Natural killer cell (primary cell): Measurements from ENCODE around the gene ZNF644. TPM values are rescaled to one million over a fixed set of nuclear protein-coding genes. Genes with fewer than 3 reads are reported as not detected.

Experiments
- ATAC-seq, 3 donors: fragments of 150-1000 bp in 2 of 3; fragments of 200-7000 bp in 1 of 3; cut with Tn5 transposase; 1 replicate in 1 of 3; 2 replicates in 2 of 3; pipeline ENCODE4 v1.10.0; 2021; ENCODE audit warnings: mild to moderate bottlenecking in 2 of 3, moderate library complexity in 2 of 3
- DNase-seq, 2 donors: peaks; one replicate each; pipeline versions ENCODE4 v3.0.0 to v3.0.0-alpha.2; 2013 to 2021; ENCODE audit warnings: mixed read lengths in 1 of 2
- H3K27ac ChIP-seq: one replicate; pipeline ENCODE4 v1.5.1; 2013; ENCODE audit warnings: mild to moderate bottlenecking, low read length
- H3K27me3 ChIP-seq: one replicate; pipeline ENCODE4 v1.6.1; 2013; ENCODE audit warnings: low read length; ENCODE audit not compliant: control insufficient read depth, insufficient read depth
- H3K36me3 ChIP-seq: one replicate; pipeline ENCODE4 v1.6.1; 2013; ENCODE audit warnings: low read length; ENCODE audit not compliant: control insufficient read depth, insufficient read depth
- H3K4me1 ChIP-seq: one replicate; pipeline ENCODE4 v1.6.1; 2013; ENCODE audit warnings: low read length; ENCODE audit not compliant: control insufficient read depth, insufficient read depth
- H3K4me3 ChIP-seq: one replicate; pipeline ENCODE4 v1.5.1; 2013; ENCODE audit warnings: low read length
- H3K9me3 ChIP-seq: one replicate; pipeline ENCODE4 v1.6.1; 2013; ENCODE audit warnings: low read length; ENCODE audit not compliant: control insufficient read depth, insufficient read depth
- H3K27ac Mint-ChIP-seq, 2 donors: one replicate each; pipeline ENCODE4 v1.8.0; 2022; ENCODE audit warnings: mild to moderate bottlenecking in 2 of 2, mixed read lengths in 2 of 2, moderate library complexity in 1 of 2
- H3K27me3 Mint-ChIP-seq, 2 donors: one replicate each; pipeline ENCODE4 v1.8.0; 2022; ENCODE audit warnings: low read depth in 2 of 2, mixed read lengths in 2 of 2
- H3K36me3 Mint-ChIP-seq: one replicate; pipeline ENCODE4 v1.8.0; 2022; ENCODE audit warnings: mixed read lengths
- H3K4me1 Mint-ChIP-seq, 2 donors: one replicate each; pipeline ENCODE4 v1.8.0; 2022; ENCODE audit warnings: mixed read lengths in 2 of 2
- H3K4me3 Mint-ChIP-seq: one replicate; pipeline ENCODE4 v1.8.0; 2022; ENCODE audit warnings: mild to moderate bottlenecking, moderate library complexity, mixed read lengths
- H3K9me3 Mint-ChIP-seq, 2 donors: one replicate each; pipeline ENCODE4 v1.8.0; 2022; ENCODE audit warnings: mixed read lengths in 2 of 2
- CTCF ChIP-seq: fragments of 200-600 bp; IDR thresholded peaks from one replicate; pipeline ENCODE4 v1.8.0; 2022; ENCODE audit warnings: antibody characterized with exemption
- WGBS: methylation state at CpG from one replicate; pipeline ENCODE4 v1.1.7; 2013; ENCODE audit warnings: missing lambda C conversion rate; ENCODE audit not compliant: insufficient coverage; 5-methylcytosine and 5-hydroxymethylcytosine counted together
- intact Hi-C: fragments of 100-400 bp; cut with micrococcal nuclease; formaldehyde crosslinking; loops from one replicate; pipeline ENCODE4 v1.14.2; 2022
- total RNA-seq, 4 donors: library from RNA; stranded (reverse); fragments of 120-200 nt in 1 of 4; gene quantifications; one replicate each; pipeline versions ENCODE4 v1.2.3 to v1.2.4, GENCODE V29; 2013 to 2022

Gene ZNF644
- total RNA-seq, 3 donors from 2014 or later (not counting 1 experiment from before 2014, with no cell fraction given), result 135 to 157 (median 142) TPM

- Mint-ChIP-seq H3K4me1 (peaks cover 35 to 41% of the 10 kb centered on the region in 2 donors), H3K4me3 (no peak overlapping the region), H3K9me3 (no peaks in the 10 kb centered on the region), H3K27me3 (no peaks in the 10 kb centered on the region), H3K27ac (peak overlapping the region; percentile 2 to 57), H3K36me3 (no peaks in the 10 kb centered on the region)
- intact Hi-C loops, result no loop called here
- TF ChIP-seq CTCF, result no peak
- no peaks in the 10 kb centered on the region for H3K27me3 ChIP-seq
- WGBS, result 97% methylated on average over 5 of the region's 5 CpGs
- H3K4me1 ChIP-seq, result peaks cover under 1% of the 10 kb centered on the region
- H3K27ac ChIP-seq, result no peak overlapping the region
- H3K9me3 ChIP-seq, result no peaks in the 10 kb centered on the region
- ATAC-seq (peak in 2 of 3 donors; percentile 60 to 77), DNase-seq (no peak)
- no peak overlapping the region for H3K4me3 ChIP-seq
- peaks cover 16% of the 10 kb centered on the region for H3K36me3 ChIP-seq
These were observed 47.7 kb downstream of the ZNF644 start for GRCh38 chr1:90973897-90974798.

- no peaks in the 10 kb centered on the region for H3K9me3 Mint-ChIP-seq
- intact Hi-C loops, result no loop called here
- H3K36me3 ChIP-seq, result peaks cover 5% of the 10 kb centered on the region
- no peak for DNase-seq
- no peak for TF ChIP-seq CTCF
- H3K27me3 ChIP-seq, result no peaks in the 10 kb centered on the region
- H3K4me3 Mint-ChIP-seq, result no peak overlapping the region
- no peaks in the 10 kb centered on the region for H3K9me3 ChIP-seq
- 100% methylated on average over 1 of the region's 1 CpG for WGBS
- H3K4me1 Mint-ChIP-seq, result peaks cover 36 to 42% of the 10 kb centered on the region in 2 donors
- no peak for ATAC-seq
- no peak overlapping the region for H3K27ac Mint-ChIP-seq
- no peaks in the 10 kb centered on the region for H3K27me3 Mint-ChIP-seq
- H3K27ac ChIP-seq, result no peak overlapping the region
- no peak overlapping the region for H3K4me3 ChIP-seq
- H3K36me3 Mint-ChIP-seq, result no peaks in the 10 kb centered on the region
- peaks cover 2% of the 10 kb centered on the region for H3K4me1 ChIP-seq
These were observed 51.6 kb downstream of the ZNF644 start for GRCh38 chr1:90970208-90970607.

- Mint-ChIP-seq H3K4me3 (no peak overlapping the region), H3K27me3 (no peaks in the 10 kb centered on the region), H3K36me3 (no peaks in the 10 kb centered on the region), H3K4me1 (peaks cover 27 to 33% of the 10 kb centered on the region in 2 donors), H3K27ac (no peak overlapping the region), H3K9me3 (no peaks in the 10 kb centered on the region)
- H3K4me3 ChIP-seq, result no peak overlapping the region
- TF ChIP-seq CTCF, result no peak
- WGBS, result 85% methylated on average over 2 of the region's 3 CpGs
- no peaks in the 10 kb centered on the region for H3K27me3 ChIP-seq
- H3K9me3 ChIP-seq, result no peaks in the 10 kb centered on the region
- H3K27ac ChIP-seq, result no peak overlapping the region
- ATAC-seq (peak in 2 of 3 donors; percentile 18 to 22), DNase-seq (no peak)
- H3K4me1 ChIP-seq, result peaks cover 2% of the 10 kb centered on the region
- intact Hi-C loops, result loop anchor here (10.0 kb wide), 1 partner anchor 46 kb away; no protein-coding TSS in a partner anchor
- H3K36me3 ChIP-seq, result peaks cover 5% of the 10 kb centered on the region
These were observed 52.6 kb downstream of the ZNF644 start for GRCh38 chr1:90969241-90969640.
